Stimulated activated CD4-positive, alpha-beta T cell treated with anti-CD3 and anti-CD28 coated beads, Interleukin-12 subunit alpha, Interleukin-12 subunit beta, amount 100 ng/mL, for 48 hours (primary cell): ENCODE measurements around the gene DES.

Experiments used
- DNase-seq, 3 donors: peaks; one replicate each; pipeline ENCODE4 v3.0.0-alpha.2; 2020; ENCODE audit warnings: low read depth in 2 of 3, low spot score in 1 of 3

DES gene

DNA sequence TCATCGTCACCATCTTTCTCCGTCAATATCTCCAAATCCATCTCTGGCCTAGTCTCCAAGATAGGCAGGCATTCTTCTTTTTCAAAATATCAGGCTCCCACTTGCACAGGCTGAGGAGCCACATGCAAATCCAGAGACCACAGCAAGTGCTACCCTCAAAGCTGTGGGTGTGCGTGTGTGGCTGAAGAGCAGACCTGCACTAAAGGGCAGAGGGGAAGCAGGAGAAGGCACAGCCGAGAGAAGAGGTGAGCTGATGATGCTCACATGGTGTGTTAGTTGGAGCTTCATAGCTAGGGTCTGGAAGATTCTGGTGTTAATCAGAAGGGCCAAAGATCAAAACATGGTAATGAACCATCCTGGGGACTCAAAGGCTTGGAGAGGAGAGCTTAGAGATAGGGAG, 20.3 kb downstream of the DES start:
- no peak for DNase-seq

GRCh38 chr2:219439506-219439905, 21.3 kb downstream of the DES start:
- DNase-seq = no peak

DNA sequence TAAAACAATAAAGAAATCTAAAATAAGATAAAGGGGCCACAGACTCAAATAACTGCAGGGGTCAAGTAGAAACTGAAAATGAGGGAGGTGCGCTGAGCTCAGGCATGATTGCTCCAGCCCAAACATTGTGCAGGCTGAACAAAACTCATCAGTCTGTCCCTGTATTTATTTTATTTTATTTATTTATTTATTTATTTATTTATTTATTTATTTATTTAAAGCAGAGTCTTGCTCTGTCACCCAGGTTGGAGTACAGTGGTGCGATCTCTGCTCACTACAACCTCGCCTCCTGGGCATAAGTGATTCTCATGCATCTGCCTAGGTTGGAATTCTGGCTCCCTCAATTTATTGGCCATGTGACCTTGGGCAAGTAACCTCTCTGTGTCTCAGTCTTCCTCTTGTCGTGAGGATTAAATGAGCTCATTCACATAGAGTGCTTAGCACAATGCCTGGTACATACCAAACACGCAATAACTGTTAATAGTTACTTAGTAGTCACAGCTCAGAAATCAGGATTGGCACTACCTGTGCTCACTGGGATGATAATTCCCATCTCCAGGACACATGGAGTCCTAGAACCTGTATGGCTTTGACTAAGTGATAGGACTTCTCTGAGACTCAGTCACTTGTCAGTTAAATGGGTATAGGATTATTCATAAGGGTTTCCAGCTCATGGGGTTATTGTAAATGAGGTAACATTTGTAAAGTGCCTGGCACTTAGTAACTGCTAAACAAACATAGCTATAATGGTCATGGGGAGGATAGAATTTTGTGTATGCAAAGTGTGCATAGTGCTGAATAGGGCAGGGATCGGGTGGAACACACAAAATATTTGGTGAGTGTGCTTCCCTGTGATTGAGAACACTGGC, 22.4 kb downstream of the DES start:
- no peak for DNase-seq

DNA sequence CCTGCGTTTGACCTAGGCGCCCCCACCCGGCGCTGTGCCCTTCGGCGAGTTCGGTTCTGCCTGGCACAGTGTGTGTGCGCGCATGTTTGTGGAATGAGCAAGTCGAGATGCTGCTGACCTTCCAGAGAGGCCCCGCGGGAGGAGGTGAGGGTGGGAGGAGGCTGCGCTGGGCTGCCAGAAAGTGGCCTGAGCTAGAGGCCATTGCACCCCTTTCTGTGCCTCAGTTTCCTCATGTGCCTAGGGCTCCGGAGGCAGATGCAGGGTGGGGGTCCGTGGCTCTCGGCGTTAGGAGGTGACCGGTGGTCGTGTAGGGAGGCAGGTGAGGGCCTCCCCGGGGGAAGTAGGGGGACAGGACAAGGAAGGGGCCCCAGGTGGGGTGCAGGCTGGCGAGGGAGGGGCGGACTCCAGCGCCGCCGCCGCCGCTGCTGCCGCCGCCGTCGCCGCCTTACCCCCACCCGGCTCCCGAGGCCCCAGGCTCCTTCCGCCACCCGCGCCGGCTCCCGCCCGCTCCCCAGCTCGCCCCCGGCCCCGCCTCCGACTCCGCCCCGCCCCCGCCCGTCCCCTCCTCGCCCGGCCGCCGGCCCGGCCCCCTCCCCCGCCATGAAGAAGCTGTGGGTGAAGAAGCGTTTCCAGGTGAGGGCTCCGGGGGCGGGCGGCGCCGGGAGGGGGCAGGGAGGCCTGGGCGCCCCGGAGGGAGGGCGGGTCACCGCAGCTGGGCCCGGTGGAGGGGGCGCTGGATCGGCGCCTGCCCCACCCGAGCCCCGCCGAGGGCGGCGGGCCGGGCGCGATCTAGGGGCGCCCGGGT, 23.5 kb downstream of the DES start:
- DNase-seq = peak in 1 of 3 donors; percentile 20

- no peak for DNase-seq
These were observed 24.3 kb downstream of the DES start for GRCh38 chr2:219442256-219443015.

DNA sequence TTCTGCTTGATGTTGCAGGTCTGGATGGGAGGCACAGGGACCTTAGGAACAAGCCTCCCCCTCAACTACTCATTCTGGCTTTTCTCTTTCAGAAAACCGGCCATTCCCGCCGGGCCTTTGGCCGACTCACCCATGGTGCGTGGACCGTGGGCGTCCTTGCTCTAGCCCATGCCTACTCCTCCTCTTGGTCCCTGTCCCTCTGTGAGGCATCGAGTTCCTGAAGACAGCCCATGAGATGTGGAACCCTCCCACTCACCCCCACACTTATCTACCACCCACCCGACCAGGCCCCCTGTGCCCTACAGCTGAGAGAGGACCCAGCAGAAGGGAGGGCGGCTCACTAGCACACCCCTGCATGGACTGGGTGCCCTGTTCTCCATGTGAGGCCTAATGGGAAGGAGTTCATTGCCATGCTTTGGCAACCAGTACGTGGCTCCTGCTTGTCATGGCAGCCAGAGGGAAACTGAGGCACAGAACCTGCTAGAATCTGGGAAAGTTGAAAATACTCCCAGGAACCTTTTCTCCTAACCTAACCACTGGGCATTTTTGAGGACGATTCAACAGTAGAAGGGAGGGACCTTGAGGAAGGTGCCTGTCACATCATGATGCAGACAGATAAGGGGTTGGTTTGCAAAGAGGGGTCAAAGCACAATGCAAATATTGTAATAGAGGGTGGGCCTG, 25.0 kb downstream of the DES start:
- DNase-seq = no peak

GRCh38 chr2:219443697-219444023, 25.5 kb downstream of the DES start:
- no peak for DNase-seq

- DNase-seq = no peak
These were observed 26.5 kb downstream of the DES start for GRCh38 chr2:219444566-219445091.

DNA sequence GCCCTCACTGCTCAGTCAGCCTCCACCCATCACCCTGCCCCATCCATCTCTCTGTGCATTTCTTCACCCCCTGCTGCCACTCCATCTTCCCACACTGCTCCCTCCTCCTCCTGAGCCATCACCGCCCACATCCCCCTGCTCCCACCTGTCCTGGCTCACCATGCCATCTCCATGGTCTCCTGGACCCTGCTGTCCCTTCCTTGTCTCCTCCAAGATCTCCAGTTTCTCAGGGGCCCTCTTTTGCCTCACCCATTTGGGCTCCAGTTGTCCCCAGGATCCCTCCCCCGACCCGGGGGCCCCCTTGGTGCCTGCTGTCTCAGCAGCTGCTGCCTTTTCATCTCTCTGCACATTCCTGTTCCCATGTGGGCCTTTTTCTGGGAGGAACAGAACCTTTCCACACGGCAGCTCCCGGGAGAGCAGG, 27.1 kb downstream of the DES start:
- no peak for DNase-seq

- DNase-seq = no peak
These were observed 27.9 kb downstream of the DES start for GRCh38 chr2:219446101-219446504.

DNA sequence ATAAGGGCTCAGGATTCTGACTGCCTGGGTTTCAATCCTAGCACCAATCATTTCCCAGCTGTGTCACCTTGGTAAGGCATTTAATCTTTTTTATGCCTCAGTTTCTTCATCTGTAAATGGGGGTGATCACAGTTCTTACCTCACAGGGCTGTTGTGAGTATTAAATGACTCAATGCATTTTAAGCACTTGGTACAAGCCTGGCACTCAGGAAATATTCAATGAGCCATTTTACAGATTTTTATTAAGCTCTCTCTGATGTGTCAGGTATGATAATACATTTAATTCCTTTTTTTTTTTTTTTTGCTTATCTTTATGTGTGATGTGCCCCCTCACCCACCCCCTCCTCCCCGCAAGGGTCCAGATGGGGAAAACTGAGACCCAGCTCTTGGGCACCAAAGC, 28.5 kb downstream of the DES start:
- DNase-seq = no peak

DNA sequence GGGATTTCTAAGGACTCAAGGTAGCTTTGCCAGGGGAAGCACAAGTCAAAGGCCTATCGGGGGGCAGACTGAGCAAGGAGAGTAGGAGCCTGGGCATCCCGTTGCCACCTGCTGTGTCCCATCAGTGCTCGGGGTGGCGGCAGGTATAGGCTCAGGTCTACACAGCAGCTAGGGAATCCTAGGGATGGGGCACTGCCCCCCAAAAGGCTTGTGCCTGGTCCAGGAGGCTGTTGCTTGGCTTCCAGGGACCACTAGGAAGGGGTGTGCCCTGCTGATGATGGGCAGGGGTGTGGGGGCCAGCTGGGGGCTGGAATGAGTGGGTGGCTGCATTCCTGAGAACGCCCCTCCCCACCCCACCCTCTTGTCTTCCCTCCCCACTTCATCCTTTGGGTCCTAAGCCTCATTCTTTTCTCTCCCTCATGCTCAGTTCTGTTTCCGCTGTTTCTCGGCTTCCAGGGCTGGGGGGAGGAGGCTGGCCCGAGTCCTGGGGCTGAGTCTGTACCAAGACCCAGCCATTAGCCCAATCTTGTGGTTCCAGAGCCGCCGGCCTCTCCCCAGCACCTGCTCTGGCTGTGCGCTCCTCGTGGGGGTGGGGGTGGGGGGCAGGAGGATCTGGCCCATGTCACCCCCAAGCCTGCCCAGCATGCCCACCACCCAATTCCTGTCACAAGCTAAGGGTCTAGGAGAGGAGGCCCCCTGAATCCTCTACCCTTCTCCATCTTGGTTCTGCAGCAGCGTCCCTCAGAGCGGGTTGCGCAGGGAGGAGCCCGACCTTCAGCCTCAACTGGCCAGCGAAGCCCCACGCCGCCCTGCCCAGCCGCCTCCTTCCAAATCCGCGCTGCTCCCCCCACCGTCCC, 29.3 kb downstream of the DES start:
- no peak for DNase-seq

GRCh38 chr2:219448099-219448775, 30.1 kb downstream of the DES start:
- no peak for DNase-seq

GRCh38 chr2:219448776-219449341, 30.7 kb downstream of the DES start:
- no peak for DNase-seq

- no peak for DNase-seq
These were observed 31.4 kb downstream of the DES start for GRCh38 chr2:219449609-219450008.

GRCh38 chr2:219451661-219452360, 33.6 kb downstream of the DES start:
- no peak for DNase-seq

DNA sequence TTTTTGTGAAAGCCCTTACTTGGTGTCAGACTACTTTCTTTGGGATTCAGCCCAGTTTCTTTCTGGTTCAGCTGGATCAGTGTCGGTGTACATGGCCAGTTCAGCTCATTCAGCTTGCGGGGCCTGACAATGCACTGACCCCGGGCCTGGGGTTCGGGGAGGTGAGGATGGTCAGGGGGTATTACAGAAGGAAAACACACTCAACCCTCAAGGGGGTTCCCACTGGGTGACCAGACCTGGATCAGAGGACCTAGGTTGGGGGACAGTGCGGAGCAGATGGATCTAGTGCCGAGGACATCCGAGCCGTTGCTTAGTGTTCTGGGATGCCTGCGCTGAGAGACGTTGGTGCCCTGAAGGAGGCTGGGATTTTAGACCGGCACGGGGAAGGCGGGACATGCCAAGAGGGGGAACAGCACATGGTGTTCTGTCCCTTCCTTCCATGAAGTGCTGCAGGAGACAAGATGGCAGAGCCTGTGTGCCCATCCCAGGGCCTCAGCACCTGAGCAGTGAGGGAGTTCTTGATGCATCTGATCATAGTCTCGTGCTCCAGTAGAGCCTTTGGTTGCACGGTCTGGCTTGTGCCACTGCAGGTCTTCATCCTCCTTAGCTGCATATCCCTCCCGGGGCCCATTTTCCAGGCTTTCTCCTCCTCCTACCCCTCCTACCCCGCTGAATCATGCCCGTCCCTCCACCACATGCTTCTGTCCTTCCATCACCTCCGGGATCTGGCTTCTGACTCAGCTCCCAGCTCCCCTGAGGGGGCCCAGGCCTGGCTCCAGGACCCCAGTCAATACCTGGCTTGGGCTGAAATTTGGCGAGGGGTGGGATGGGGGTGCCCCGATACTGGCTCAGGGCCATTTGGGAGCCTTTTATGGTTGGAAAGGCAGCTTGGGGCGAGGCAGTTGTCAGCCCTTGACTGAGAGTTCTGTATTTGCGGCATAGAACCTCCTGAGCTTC, 34.5 kb downstream of the DES start:
- no peak for DNase-seq
